Activated naive CD4-positive, alpha-beta T cell treated with Interleukin-2 at 50 U/mL for 16 hours (primary cell): Measurements from ENCODE around the gene FOXO3.
"Not testable (repeated sequence)": the region's sequence is repeated elsewhere in the genome, so short reads cannot be mapped to it uniquely, and the experiment has no call there.

Source experiments
- DNase-seq: peaks from one replicate; pipeline ENCODE4 v3.0.0-alpha.2; 2020

FOXO3 gene

GRCh38 chr6:108665495-108666196 is 104.9 kb downstream of the FOXO3 start:
- DNase-seq = no peak

- no peak for DNase-seq
These were observed 106.0 kb downstream of the FOXO3 start for GRCh38 chr6:108666656-108667260.

- DNase-seq = no peak
These were observed 107.3 kb downstream of the FOXO3 start for GRCh38 chr6:108667993-108668392.

GRCh38 chr6:108669673-108670072 is 109.0 kb downstream of the FOXO3 start:
- no peak for DNase-seq

GRCh38 chr6:108671175-108671574 is 110.5 kb downstream of the FOXO3 start:
- no peak for DNase-seq

GRCh38 chr6:108671790-108672189 is 111.1 kb downstream of the FOXO3 start:
- DNase-seq = no peak

- DNase-seq = no peak
These were observed 111.9 kb downstream of the FOXO3 start for GRCh38 chr6:108672641-108673040.

GRCh38 chr6:108673153-108673552 is 112.4 kb downstream of the FOXO3 start:
- DNase-seq = no peak

GRCh38 chr6:108673602-108674001 is 112.9 kb downstream of the FOXO3 start:
- no peak for DNase-seq

- DNase-seq = no peak
These were observed 114.8 kb downstream of the FOXO3 start for GRCh38 chr6:108675226-108676200.

GRCh38 chr6:108676555-108676954 is 115.8 kb downstream of the FOXO3 start:
- DNase-seq = no peak

GRCh38 chr6:108677357-108677756 is 116.6 kb downstream of the FOXO3 start:
- no peak for DNase-seq

GRCh38 chr6:108677894-108678293 is 117.2 kb downstream of the FOXO3 start:
- no peak for DNase-seq

- not testable (repeated sequence) for DNase-seq
These were observed 119.6 kb downstream of the FOXO3 start for GRCh38 chr6:108680314-108680713.

GRCh38 chr6:108681721-108682120 is 121.0 kb downstream of the FOXO3 start:
- DNase-seq = not testable (repeated sequence)

- DNase-seq = not testable (repeated sequence)
These were observed 121.8 kb downstream of the FOXO3 start for GRCh38 chr6:108682383-108683119.

GRCh38 chr6:108683976-108684375 is 123.3 kb downstream of the FOXO3 start:
- not testable (repeated sequence) for DNase-seq

- no peak for DNase-seq
These were observed 124.1 kb downstream of the FOXO3 start for GRCh38 chr6:108684771-108685329.

- DNase-seq = no peak
These were observed 125.3 kb downstream of the FOXO3 start for GRCh38 chr6:108685970-108686369.

GRCh38 chr6:108686896-108687295 is 126.2 kb downstream of the FOXO3 start:
- no peak for DNase-seq

- DNase-seq = no peak
These were observed 127.2 kb downstream of the FOXO3 start for GRCh38 chr6:108687921-108688320.
